ENCODE measurements around the gene PTPRN2.
"Not testable (repeated sequence)": the region's sequence is repeated elsewhere in the genome, so short reads cannot be mapped to it uniquely, and the experiment has no call there.

GRCh38 chr7:157701395-157702180 is 886.0 kb downstream of the PTPRN2 start:
- TF ChIP-seq CTCF (conservative IDR thresholded peaks at IDR 0.05 in 1 of 2, IDR thresholded peaks at IDR 0.05 in 1 of 2; ENCODE audit: low read depth in 1 of 2, low read length in 2 of 2); EZH2 (IDR thresholded peaks at IDR 0.05; ENCODE audit: low read length, missing control alignments): not testable (repeated sequence)

All from fibroblast of lung (primary cell).